SW 1271 (cell line): ENCODE results near the gene PCSK4.
A peak's percentile ranks its signal among the peaks of the same experiment; 100 is the strongest.

ENCODE experiments used
- DNase-seq, 2 experiments: peaks; one replicate each; lab custom pipeline; 2025; lab: John Stamatoyannopoulos, UW

PCSK4 gene

DNA sequence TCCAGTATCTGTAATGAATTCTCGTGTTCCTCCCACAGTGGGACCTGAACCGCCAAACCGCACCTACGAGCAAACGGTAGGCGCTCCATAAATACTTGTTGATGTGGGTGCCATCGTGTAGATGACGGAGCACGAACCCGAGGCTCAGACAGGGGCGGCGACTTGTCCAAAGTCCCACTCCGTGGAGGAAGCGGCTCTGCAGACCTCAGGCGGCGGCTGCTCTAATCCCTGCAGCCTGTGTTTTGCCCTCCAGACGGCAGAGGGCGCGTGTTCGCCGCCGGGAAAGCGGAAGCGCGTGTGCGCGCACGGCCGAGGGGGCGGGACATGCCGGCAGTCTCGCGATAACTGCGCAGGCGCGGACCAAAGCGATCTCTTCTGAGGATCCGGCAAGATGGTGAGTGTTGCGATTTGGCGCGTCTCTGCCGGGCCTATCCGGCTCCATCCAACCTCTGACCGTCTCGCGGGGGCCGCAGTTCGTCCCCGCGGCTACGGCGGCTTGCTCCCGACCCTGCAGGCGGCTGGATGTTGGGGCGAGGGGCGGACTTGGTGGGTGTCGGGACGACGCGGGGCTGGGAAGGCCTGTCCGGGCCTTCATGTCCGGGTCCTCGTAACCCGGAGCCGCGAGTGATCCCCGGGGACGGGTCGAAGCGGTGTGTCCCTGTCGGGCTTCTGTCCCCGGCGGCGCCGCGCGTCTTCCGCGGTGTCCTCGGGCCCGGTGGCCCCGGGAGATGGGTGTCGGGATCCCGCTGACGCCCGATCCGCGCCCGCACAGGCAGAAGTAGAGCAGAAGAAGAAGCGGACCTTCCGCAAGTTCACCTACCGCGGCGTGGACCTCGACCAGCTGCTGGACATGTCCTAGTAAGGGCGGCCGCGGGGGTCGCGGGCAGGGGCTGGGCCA lies 51.9 kb downstream of the PCSK4 start, which contains the start of gene RPS15:
Gene RPS15 (plus strand): TSS at position 362 of the 898 bp plus-strand sequence. CDS start 30 bp downstream, at position 392.
- DNase-seq: peak; percentile 76 to 87

DNA sequence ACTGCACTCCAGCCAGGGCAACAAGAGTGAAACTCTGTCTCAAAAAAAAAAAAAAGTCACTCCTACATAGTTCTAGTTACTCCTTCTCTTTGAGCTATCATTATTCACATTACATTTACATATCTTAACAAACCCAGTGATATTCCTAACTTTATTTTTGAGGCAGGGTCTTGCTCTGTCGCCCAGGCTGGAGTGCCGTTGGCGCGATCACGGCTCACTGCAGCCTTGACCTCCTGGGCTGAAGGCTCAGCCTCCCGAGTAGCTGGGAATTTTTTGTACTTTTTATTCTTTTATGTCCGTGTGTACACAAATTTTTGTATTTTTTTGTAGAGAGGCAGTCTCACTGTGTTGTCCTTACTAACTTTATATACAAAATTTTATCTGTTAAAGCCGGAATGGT lies 52.5 kb downstream of the PCSK4 start:
- DNase-seq: no peak

DNA sequence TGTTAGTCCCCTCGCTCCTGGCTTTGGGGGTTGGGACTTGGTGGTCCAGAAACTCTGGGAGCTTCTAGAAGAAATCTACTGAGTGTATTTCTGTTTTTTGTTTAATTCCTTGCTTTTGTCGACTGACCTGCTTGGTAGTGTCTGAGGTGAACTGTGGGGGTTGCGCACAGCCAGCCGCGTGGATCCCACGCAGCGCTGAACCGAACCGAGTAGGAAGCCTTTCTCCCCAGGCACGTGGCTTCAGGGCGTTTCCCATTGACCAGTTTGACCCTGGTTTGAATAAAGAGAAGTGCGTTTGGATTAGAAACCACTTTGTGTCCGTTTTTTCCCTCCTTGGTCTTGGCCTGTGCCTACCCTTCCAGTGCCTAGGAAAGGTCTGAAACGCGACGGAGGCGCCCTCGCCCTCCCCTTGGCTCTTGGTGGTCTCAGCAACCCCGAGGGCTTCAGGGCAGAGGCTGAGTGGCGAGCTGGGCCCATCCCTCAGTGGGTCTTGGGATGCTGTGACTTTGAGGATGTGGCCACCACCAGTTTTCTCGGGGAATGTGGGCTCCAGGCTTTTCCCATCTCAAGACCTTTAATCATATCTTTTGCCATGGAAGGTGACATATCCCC lies 54.7 kb downstream of the PCSK4 start:
- no peak for DNase-seq

DNA sequence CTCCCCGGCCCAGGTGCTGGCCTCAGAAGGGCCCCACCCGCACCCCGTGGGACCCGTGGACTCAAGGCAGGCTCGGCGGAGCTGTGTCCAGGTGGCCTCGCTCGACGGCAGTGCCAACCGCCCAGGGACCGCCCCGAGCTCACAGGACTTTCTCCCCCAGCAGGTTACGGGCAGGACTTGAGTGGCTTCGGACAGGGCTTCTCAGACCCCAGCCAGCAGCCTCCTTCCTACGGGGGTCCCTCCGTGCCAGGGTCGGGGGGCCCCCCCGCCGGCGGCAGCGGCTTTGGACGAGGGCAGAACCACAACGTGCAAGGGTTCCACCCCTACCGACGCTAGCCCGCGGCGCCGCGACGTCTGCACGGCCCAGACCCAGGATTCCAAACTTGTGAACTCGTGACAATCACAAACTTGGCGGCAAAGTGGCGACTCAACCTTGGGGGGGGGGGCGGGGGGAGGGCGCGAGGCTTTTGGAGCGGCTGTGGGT lies 55.5 kb downstream of the PCSK4 start:
- no peak for DNase-seq

DNA sequence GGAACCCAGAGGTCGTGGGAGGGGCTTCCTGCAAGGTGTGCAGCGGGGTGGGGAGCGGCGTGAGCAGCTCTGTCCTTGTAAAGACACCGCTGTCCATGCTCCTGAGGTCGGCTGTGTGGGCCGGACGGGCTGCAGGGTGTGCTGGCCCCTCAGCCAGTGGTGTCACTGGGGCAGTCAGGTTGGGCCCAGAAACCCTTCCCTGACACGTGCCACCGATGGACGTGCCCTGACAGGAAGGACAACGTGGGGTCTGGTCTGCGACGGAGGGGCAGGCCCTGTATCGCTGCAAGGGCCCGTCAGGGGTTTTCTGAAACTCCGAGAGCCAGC lies 56.1 kb downstream of the PCSK4 start:
- DNase-seq: no peak

DNA sequence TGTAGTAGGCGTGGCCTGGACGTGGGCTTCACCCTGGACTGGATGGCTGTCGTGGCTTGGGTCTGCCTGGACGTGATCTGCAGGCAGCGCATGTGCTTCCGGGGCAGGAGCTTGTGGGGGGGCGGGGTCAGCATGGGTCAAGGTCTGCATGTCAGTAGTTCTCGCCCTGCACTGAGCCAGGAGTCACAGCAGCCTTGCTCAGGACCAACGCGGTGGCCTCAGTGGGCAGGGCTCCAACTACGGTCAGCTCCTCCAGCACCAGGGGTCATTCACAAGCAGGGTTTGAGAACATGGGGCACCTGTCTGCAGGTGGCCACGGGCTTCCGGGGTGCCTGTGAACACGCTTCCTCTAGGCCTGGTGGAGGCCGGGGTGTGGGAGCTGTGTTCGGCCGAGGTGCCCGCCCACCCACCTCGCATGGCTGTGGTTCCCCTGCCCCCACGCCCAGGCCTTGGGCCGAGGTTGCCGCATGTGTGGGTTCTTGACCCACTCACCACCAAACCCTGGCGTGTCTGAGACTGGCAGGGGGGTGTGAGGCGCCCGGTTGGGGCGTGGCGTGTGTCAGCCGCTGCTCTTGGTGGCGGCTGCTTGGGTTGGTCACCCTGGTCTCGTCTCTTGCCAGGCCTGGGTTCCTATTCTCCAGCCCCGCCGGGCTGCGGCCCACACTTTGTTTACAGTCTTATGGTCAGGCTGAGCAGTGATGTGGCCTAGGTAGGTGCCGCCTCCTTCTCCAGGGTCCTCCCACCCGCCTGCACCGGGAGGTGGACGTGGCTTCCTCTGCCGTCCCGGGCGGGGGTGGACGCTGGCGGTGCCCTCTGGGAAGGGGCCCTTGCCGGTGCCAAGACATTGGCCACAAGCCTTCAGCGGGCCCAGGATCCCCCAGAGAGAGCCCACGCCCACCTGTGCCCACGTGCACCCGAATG lies 56.8 kb downstream of the PCSK4 start:
- no peak for DNase-seq

DNA sequence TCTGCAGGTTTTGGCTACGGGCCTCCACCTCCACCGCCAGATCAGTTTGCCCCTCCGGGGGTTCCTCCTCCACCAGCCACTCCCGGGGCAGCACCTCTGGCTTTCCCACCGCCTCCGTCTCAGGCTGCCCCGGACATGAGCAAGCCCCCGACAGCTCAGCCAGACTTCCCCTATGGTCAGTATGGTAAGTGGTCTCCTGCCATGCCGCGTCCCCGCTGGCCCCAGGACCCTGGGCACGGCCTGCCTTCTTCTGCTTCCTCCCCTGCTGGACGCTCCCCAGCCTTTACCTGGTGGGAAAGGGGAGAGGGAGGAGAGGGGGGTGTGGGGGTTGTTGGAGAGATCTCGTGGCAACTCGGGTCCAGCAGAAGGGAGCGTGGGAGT lies 57.7 kb downstream of the PCSK4 start:
- no peak for DNase-seq

DNA sequence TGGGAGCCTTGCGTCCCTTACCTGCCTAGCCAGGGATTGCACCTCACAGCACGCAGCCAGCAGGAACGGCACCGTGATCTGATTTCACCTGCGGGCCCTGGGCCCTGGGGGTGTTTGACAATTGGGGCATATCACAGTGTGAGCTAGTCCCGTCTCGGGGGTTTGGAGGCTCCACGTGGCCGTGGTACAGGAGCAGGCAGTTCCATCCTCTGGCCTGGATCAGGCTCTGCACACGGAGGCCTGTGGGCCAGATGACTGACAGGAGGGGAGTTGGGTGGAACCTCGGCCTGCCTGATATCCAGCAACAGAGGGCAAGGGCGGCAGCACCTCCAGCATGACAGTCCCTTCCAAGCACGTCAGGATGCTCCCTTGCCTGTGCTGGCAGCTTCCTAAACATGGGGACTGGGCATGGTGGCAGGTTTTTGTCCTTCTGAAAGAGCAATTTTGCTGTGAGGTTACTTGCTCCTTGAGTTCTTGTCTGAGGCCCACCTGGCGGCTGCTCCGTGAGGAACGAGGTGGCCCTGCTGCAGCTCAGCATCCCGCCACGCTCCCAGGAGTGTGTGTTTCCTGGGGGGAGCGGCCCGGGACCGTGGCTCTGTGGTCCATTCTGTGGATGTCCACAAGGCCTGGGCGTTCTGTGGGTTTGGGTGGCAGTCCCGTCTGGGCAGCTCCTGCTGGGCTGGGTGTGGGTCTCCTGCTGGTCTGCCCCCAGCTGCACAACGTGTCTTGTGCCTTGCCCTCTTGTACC lies 58.2 kb downstream of the PCSK4 start:
- no peak for DNase-seq
